Adrenal gland (tissue), 5 donors: ENCODE measurements around the gene CMTM5.

Source experiments
- POLR2A ChIP-seq, 2 donors: fragments of 450-650 bp; IDR thresholded peaks; one replicate each; pipeline ENCODE4 v1.6.1; 2017; ENCODE audit warnings: antibody characterized with exemption in 2 of 2, mild to moderate bottlenecking in 2 of 2, moderate library complexity in 1 of 2
- TF ChIP-seq, protein P1 (sequence below), 6 experiments: fragments of 450-650 bp in 4 of 6; fragments of 200-600 bp in 2 of 6; sonication (generic) in 1 of 6; IDR thresholded peaks; 1 replicate in 5 of 6; 2 replicates in 1 of 6; pipeline versions ENCODE4 v1.5.1 to v1.8.0; 2016 to 2021; ENCODE audit warnings: antibody characterized with exemption in 6 of 6, mild to moderate bottlenecking in 2 of 6, moderate library complexity in 1 of 6
- donor health status: DM: no; HTN: no; CAD: no.

DNA sequence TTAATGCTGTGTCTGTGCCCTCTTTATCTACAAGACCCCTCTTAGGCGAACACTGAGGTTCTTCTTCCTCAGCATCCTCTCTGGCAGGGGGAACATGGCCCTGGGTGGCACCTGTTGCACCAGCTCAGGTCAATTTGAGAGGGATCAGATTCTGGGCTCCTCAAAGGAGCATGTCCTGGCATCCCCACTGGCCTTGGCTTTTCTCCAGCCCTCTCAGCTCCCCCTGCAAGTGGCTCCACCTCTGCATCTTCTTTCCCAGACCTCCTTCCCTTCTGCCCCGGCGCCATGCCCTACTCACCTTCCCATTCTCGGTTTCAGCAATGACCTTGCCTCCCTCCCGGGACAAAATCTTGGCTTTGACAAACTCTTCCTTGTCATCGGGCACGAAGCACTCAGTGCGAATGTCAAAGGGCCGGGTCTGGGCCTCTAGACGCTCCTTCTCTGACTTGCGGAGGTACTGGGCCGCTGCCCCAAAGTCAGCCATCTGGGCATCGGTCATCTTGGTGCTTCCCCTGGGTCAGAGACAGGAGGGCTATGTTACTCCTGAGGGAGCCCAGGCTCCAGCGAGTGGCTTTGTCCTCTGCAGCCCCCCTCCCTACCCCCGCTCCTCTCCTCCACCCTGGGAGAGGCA is 30.0 kb downstream of the CMTM5 start:
- TF ChIP-seq, protein P1, sequence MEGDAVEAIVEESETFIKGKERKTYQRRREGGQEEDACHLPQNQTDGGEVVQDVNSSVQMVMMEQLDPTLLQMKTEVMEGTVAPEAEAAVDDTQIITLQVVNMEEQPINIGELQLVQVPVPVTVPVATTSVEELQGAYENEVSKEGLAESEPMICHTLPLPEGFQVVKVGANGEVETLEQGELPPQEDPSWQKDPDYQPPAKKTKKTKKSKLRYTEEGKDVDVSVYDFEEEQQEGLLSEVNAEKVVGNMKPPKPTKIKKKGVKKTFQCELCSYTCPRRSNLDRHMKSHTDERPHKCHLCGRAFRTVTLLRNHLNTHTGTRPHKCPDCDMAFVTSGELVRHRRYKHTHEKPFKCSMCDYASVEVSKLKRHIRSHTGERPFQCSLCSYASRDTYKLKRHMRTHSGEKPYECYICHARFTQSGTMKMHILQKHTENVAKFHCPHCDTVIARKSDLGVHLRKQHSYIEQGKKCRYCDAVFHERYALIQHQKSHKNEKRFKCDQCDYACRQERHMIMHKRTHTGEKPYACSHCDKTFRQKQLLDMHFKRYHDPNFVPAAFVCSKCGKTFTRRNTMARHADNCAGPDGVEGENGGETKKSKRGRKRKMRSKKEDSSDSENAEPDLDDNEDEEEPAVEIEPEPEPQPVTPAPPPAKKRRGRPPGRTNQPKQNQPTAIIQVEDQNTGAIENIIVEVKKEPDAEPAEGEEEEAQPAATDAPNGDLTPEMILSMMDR (IDR thresholded peaks at IDR 0.05), result no peak
- no peak for TF ChIP-seq POLR2A (IDR thresholded peaks at IDR 0.05)
